Medulla oblongata (tissue), 1 donor: ENCODE data around the gene VPS26A.
"Not testable (repeated sequence)": the region's sequence is repeated elsewhere in the genome, so short reads cannot be mapped to it uniquely, and the experiment has no call there.

ENCODE experiments used
- DNase-seq: peaks from one replicate; pipeline ENCODE4 v3.0.0-alpha.2; 2015; ENCODE audit errors: extremely low spot score

VPS26A gene

DNA sequence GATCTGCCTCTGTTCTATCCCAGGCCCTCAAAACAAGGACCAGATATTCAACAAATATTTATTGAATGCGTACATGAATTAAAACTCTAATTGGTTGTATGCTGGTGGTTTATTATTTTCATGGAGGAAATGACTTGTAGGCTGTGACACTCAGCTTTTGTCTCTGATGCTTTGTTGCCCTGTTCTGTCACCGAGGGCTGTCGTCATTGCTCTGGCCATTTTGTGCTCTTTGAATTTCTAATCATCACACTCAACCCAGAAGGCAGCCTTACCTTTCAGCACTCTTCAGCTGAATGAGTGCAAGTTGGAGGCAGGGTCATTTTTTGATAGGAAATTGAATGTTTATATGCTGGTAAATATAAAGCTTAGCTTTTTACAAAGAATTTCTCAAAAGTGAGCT is 21.5 kb upstream of the VPS26A start:
- DNase-seq: no peak

DNA sequence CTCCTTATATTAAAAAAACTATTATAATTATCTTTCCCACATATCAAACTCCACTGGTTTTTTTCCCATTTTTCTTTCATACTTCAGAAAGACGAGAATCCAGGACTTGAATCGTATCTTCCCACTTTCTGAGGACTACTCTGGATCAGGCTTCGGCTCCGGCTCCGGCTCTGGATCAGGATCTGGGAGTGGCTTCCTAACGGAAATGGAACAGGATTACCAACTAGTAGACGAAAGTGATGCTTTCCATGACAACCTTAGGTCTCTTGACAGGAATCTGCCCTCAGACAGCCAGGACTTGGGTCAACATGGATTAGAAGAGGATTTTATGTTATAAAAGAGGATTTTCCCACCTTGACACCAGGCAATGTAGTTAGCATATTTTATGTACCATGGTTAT is 20.2 kb upstream of the VPS26A start:
- no peak for DNase-seq

DNA sequence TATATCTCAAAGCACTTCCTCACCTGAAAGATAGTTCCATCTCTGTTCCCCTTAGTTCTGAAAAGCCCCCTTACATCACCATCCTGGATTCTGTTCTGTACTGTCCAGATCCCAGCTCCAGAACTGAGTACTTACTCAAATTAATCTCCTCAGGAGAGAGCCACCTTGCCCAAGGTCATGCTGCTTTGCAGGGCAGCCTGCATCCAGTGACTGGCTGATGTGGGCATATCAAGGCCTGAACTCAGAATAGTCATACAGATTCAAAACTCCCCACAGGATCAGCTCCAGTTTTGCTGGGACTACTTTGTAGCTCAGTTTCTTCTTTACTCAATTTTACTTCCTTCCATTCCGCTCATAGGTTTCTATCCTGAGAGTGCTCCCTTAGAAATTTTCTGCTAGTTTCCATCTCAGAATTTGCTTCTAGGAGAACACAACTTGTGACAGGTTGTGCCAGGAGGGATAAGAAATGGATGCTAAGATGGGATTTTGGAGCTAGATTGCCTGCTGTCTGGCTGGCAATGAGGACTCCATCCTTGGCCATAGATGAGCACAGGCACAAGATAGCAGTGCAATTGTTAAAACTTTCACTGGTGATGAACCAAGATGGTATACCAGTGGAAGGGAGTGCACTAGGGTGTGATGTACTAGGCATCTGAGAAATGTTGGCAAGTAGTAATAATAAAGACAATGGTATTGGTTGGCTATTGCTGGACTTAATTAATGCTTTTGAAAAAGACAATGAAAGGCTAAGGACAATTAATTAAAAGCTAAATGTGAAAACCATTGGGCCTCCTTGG is 18.8 kb upstream of the VPS26A start:
- DNase-seq: no peak

- DNase-seq: no peak
Observed at GRCh38 chr10:69107176-69107490, 16.8 kb upstream of the VPS26A start.

DNA sequence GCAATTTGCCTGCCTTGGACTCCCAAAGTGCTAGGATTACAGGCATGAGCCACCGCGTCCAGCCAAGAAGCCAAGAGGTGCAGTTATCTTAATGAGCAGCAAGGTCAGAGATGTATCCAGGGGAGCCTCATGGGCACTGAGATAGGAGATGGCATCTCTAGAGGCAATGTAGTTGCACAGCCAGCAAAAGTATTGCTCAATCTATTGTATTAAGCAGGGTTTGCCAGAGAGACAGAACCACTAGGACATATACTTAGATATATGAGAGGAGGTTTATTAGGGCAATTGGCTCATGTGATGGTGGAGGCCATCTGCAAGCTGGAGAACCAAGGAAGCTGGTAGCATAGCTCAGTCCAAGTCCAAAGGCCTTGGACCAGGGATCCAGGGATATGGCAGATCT is 16.3 kb upstream of the VPS26A start:
- DNase-seq: no peak

DNA sequence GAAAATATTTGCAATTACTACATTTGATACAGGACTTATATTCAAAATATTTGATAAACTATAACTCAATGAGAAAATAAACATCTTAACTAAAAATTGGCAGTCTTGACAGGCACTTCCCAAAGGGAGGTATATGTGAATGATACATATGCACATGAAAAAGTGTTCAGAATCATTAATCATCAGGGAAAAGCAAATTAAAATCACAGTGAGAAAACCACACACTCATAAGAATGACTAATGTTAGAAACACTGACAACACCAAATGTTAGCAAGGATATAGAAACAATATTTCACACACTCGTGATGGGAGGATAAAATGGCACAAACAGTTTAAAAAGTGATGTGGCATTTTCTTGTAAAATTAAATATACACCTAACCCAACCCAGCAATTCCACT is 4.1 kb upstream of the VPS26A start:
- no peak for DNase-seq

DNA sequence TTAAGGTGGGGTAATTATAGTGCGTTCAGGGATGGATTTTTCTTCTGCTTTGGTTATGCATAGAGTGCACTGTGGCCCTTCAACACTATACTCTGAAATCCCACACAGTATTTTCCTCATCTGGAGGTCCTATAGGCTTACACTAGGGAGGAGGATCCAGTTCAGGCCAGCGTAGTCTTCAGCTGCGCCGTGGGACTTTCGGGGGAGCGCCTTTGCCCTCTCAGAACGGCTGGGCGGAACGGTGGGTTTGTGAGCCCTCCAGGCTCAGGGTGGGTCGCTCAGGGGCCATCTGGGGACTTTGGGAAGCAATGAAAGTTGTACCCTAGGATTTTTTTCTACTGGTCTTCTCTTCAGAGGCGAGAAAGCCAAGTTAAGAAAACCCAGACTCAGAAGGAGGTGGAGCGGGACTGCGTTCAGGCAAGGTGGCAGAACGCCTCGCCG is 652 bp upstream of the VPS26A start:
- DNase-seq: no peak

- peak; percentile 60 for DNase-seq
Observed at GRCh38 chr10:69124563-69125268, 738 bp downstream of the VPS26A start.

DNA sequence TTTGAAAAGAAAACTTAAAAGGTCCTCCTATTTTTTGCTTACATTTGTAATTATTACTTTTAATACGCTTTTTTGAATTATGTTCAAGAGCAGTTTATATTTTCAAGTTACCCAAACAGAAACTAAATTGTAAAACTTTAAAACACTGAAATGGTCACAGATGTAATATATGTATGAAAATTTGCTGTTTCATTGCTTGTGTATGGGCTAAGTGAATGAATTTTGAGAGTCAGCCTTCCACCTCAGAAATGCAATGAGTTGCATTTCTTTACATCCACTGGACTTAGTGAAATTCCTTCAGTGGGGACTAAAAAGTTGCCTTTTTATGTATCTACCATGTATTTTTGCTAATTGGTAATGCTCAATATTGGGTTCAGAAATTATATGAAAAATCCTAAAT is 1.6 kb downstream of the VPS26A start:
- DNase-seq: no peak

- DNase-seq: peak; percentile 9
Observed at GRCh38 chr10:69130251-69130650, 6.3 kb downstream of the VPS26A start.

DNA sequence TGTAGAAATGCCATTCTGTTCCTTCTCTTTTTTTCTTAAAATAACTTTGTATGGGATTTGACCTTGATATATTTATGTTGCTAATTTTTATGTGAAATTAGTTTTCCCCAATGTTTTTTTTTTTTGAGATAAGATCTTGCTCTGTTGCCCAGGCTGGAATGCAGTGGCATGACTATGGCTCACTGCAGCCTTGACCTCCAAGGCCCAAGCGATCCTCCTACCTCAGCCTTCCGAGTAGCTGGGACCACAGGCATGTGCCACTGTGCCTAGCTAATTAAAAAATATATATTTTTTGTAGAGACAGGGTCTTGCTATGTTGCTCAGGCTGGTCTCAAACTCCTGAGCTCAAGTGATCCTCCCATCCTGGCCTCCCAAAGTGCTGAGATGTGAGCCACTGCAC is 16.0 kb downstream of the VPS26A start:
- DNase-seq: no peak

DNA sequence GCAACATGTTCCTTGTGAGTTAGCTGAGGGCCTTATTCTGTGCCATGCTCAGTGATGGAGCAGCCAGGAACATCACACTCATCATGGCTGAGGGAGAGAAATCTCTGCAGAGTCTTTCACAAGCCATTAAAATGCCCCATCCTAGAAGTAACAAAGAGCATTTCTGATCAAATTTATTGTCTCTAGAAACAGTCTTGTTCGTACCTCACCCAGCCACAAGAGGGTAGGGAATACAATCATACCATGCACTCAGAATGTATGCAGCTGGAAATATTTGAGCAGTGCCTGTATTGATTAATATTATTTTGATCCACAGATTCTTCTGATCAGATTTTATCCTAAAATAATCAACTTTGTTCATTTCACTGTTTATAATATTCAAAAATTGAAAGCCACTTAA is 17.3 kb downstream of the VPS26A start:
- no peak for DNase-seq

DNA sequence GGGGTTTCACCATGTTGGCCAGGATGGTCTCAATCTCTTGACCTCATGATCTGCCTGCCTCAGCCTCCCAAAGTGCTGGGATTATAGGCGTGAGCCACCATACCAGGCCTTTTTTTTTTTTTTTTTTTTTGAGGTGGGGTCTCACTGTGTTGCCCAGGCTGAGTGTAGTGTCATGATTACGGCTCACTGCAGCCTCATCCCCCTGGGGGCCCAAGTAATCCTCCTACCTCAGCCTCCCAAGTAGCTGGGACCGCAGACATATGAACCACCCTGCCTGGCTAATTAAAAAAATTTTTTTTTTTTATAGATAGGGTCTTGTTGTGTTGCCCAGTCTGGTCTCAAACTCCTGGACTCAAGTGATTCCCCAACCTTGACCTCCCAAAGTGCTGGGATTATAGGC is 18.1 kb downstream of the VPS26A start:
- DNase-seq: not testable (repeated sequence)

DNA sequence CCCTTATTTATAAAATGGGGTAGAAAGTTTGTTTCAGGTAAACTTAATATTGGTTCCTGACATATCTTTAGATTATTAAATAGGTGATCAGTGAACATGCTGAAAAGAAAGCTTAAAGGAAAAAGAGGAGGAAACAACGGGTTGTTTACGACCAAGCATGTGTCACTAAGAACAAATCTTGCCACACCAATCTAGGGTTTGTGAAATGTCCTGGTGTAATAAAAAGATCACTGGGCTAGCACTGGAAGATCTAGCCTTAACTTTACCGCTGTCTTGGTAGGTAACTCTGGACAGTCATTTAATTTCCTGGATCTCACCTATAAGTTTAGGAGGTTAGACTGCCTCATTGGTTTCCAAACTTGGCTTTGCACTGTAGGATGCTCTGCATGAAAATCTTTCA is 19.0 kb downstream of the VPS26A start:
- DNase-seq: no peak

GRCh38 chr10:69145329-69145728 is 21.4 kb downstream of the VPS26A start:
- DNase-seq: no peak

GRCh38 chr10:69145864-69146263 is 21.9 kb downstream of the VPS26A start:
- DNase-seq: no peak

GRCh38 chr10:69146759-69147158 is 22.8 kb downstream of the VPS26A start:
- no peak for DNase-seq

GRCh38 chr10:69151984-69152383 is 28.0 kb downstream of the VPS26A start:
- DNase-seq: no peak

DNA sequence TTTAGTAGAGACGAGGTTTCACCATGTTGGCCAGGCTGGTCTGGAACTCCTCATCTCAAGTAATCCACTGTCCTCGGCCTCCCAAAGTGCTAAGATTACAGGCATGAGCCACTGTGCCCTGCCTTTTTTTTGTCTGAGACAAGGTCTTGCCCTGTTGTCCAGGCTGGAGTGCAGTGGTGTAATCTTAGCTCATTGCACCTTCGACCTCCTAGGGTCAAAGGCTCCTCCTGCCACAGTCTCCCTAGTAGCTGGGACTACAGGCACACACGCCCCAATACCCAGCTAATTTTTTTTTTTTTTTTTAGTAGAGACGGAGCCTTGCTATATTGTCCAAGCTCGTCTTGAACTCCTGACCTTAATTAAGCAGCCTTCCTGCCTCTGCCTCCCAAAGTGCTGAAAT is 29.2 kb downstream of the VPS26A start:
- no peak for DNase-seq

- DNase-seq: no peak
Observed at GRCh38 chr10:69160809-69161241, 36.8 kb downstream of the VPS26A start.

GRCh38 chr10:69168493-69168892 is 44.5 kb downstream of the VPS26A start:
- no peak for DNase-seq

GRCh38 chr10:69172241-69172982 is 48.4 kb downstream of the VPS26A start:
- DNase-seq: no peak

- DNase-seq: not testable (repeated sequence)
Observed at GRCh38 chr10:69175326-69175725, 51.3 kb downstream of the VPS26A start.
